ENCODE measurements around the gene MAP3K6.
A peak's percentile ranks its signal among the peaks of the same experiment; 100 is the strongest.

Gene MAP3K6

GRCh38 chr1:27353629-27354028, 13.1 kb downstream of the MAP3K6 start:
- DNase-seq = no peak

GRCh38 chr1:27353166-27353565, 13.6 kb downstream of the MAP3K6 start:
- no peak for DNase-seq

- DNase-seq = no peak
Measured at GRCh38 chr1:27351541-27352107, 15.1 kb downstream of the MAP3K6 start.

- DNase-seq = no peak
Measured at GRCh38 chr1:27350663-27351540, 15.9 kb downstream of the MAP3K6 start.

GRCh38 chr1:27349784-27350662, 16.7 kb downstream of the MAP3K6 start:
- peak; percentile 70 for DNase-seq

GRCh38 chr1:27348861-27349783, 17.6 kb downstream of the MAP3K6 start:
- DNase-seq = no peak

GRCh38 chr1:27346991-27347624, 19.7 kb downstream of the MAP3K6 start:
- DNase-seq = no peak

GRCh38 chr1:27346357-27346756, 20.4 kb downstream of the MAP3K6 start:
- DNase-seq = no peak

GRCh38 chr1:27345272-27345671, 21.5 kb downstream of the MAP3K6 start:
- DNase-seq = no peak

GRCh38 chr1:27343639-27344025, 23.1 kb downstream of the MAP3K6 start:
- no peak for DNase-seq

- no peak for DNase-seq
Measured at GRCh38 chr1:27342778-27343638, 23.8 kb downstream of the MAP3K6 start.

- no peak for DNase-seq
Measured at GRCh38 chr1:27342391-27342777, 24.4 kb downstream of the MAP3K6 start.

GRCh38 chr1:27341525-27342252, 25.1 kb downstream of the MAP3K6 start, which contains the start of gene SYTL1:
Gene SYTL1 (plus strand): TSS chr1:27342022. CDS start chr1:27345335, 3,313 bp downstream.
- no peak for DNase-seq

GRCh38 chr1:27339213-27339612, 27.5 kb downstream of the MAP3K6 start:
- no peak for DNase-seq

GRCh38 chr1:27338751-27339150, 28.0 kb downstream of the MAP3K6 start:
- DNase-seq = no peak

- no peak for DNase-seq
Measured at GRCh38 chr1:27336756-27337155, 30.0 kb downstream of the MAP3K6 start.

- no peak for DNase-seq
Measured at GRCh38 chr1:27335506-27336422, 31.0 kb downstream of the MAP3K6 start.

- no peak for DNase-seq
Measured at GRCh38 chr1:27333717-27334279, 33.0 kb downstream of the MAP3K6 start.

Measured in left hindlimb (tissue), 1 donor.